SK-N-SH treated with all-trans-retinoic acid at 6 μM for 48 hours (cell line): ENCODE measurements around the gene CRTC3.

Source experiments
- ATAC-seq: fragments of 200-7000 bp; cut with Tn5 transposase; 3 replicates; pipeline ENCODE4 v1.9.1; 2020; ENCODE audit warnings: mild to moderate bottlenecking, moderate library complexity
- ARNTL ChIP-seq: fragments of 450-650 bp; formaldehyde crosslinking; IDR thresholded peaks from 2 replicates; pipeline ENCODE4 v1.5.0; 2020; ENCODE audit warnings: low read depth, mild to moderate bottlenecking, moderate library complexity, borderline replicate concordance
- BACH2 ChIP-seq: fragments of 250-450 bp; sonication (Bioruptor Pico); IDR thresholded peaks from 2 replicates; pipeline ENCODE4 v1.9.0; 2021; ENCODE audit warnings: mild to moderate bottlenecking, borderline replicate concordance
- CREB5 ChIP-seq: fragments of 250-450 bp; sonication (Bioruptor Pico); IDR thresholded peaks from 2 replicates; pipeline ENCODE4 v1.5.1; 2020; ENCODE audit warnings: low read depth, mild to moderate bottlenecking, moderate library complexity
- CSDC2 ChIP-seq: fragments of 250-450 bp; sonication (Bioruptor Pico); IDR thresholded peaks from 2 replicates; pipeline ENCODE4 v1.5.0; 2020; ENCODE audit warnings: mild to moderate bottlenecking, moderate library complexity
- ESRRG ChIP-seq: fragments of 250-450 bp; sonication (Bioruptor Pico); IDR thresholded peaks from 2 replicates; pipeline ENCODE4 v1.6.1; 2021; ENCODE audit warnings: mild to moderate bottlenecking
- GLIS3 ChIP-seq: fragments of 250-450 bp; sonication (Bioruptor Pico); IDR thresholded peaks from 2 replicates; pipeline ENCODE4 v1.5.0; 2020; ENCODE audit warnings: mild to moderate bottlenecking, moderate library complexity
- ISL1 ChIP-seq: fragments of 250-450 bp; sonication (Bioruptor Pico); IDR thresholded peaks from 2 replicates; pipeline ENCODE4 v2.1.2; 2022; ENCODE audit warnings: mild to moderate bottlenecking, moderate library complexity
- OSR1 ChIP-seq: fragments of 250-450 bp; sonication (Bioruptor Pico); IDR thresholded peaks from 2 replicates; pipeline ENCODE4 v1.8.0; 2022; ENCODE audit warnings: moderate library complexity, mild to moderate bottlenecking, inconsistent platforms
- PPARA ChIP-seq: fragments of 250-450 bp; sonication (Bioruptor Pico); IDR thresholded peaks from 2 replicates; pipeline ENCODE4 v1.5.0; 2020; ENCODE audit warnings: mild to moderate bottlenecking, borderline replicate concordance
- RARB ChIP-seq: fragments of 250-450 bp; sonication (Bioruptor Pico); IDR thresholded peaks from 2 replicates; pipeline ENCODE4 v1.8.0; 2021; ENCODE audit warnings: mild to moderate bottlenecking, moderate library complexity
- SNAI2 ChIP-seq: fragments of 250-450 bp; sonication (Bioruptor Pico); IDR thresholded peaks from 2 replicates; pipeline ENCODE4 v1.5.0; 2020; ENCODE audit warnings: mild to moderate bottlenecking, moderate library complexity
- TCF4 ChIP-seq: fragments of 250-450 bp; sonication (Bioruptor Pico); IDR thresholded peaks from 2 replicates; pipeline ENCODE4 v1.8.0; 2021; ENCODE audit warnings: mild to moderate bottlenecking, moderate library complexity, borderline replicate concordance
- TOX ChIP-seq: fragments of 250-450 bp; sonication (Bioruptor Pico); IDR thresholded peaks from 2 replicates; pipeline ENCODE4 v1.8.0; 2021; ENCODE audit warnings: mild to moderate bottlenecking, moderate library complexity, borderline replicate concordance
- ZFP3 ChIP-seq: fragments of 250-450 bp; sonication (Bioruptor Pico); IDR thresholded peaks from 2 replicates; pipeline ENCODE4 v1.5.0; 2020; ENCODE audit warnings: mild to moderate bottlenecking, moderate library complexity
- ZFP30 ChIP-seq: fragments of 450-650 bp; formaldehyde crosslinking; IDR thresholded peaks from 2 replicates; pipeline ENCODE4 v1.5.0; 2022; ENCODE audit warnings: mild to moderate bottlenecking, moderate library complexity
- ZNF565 ChIP-seq: fragments of 450-650 bp; formaldehyde crosslinking; conservative IDR thresholded peaks from 2 replicates; pipeline ENCODE4 v1.5.0; 2020; ENCODE audit warnings: low read depth, mild to moderate bottlenecking, moderate library complexity
- ZNF70 ChIP-seq: fragments of 450-650 bp; formaldehyde crosslinking; IDR thresholded peaks from 2 replicates; pipeline ENCODE4 v1.5.0; 2020; ENCODE audit warnings: mild to moderate bottlenecking, moderate library complexity
- ZNF8 ChIP-seq: fragments of 450-650 bp; formaldehyde crosslinking; IDR thresholded peaks from 2 replicates; pipeline ENCODE4 v1.5.0; 2020; ENCODE audit warnings: mild to moderate bottlenecking, moderate library complexity
- TF ChIP-seq, protein P1 (sequence below): fragments of 250-450 bp; sonication (Bioruptor Pico); IDR thresholded peaks from 2 replicates; pipeline ENCODE4 v1.5.1; 2021; ENCODE audit warnings: mild to moderate bottlenecking, moderate library complexity
- TF ChIP-seq, protein P2 (sequence below): fragments of 250-450 bp; sonication (Bioruptor Pico); IDR thresholded peaks from 2 replicates; pipeline ENCODE4 v1.8.0; 2020; ENCODE audit warnings: mild to moderate bottlenecking, moderate library complexity, borderline replicate concordance
- TF ChIP-seq, protein P3 (sequence below): fragments of 250-450 bp; sonication (Bioruptor Pico); IDR thresholded peaks from 2 replicates; pipeline ENCODE4 v1.8.0; 2021; ENCODE audit warnings: low read depth, mild to moderate bottlenecking, moderate library complexity, borderline replicate concordance
- TF ChIP-seq, protein P4 (sequence below): fragments of 250-450 bp; sonication (Bioruptor Pico); IDR thresholded peaks from 2 replicates; pipeline ENCODE4 v1.5.0; 2020; ENCODE audit warnings: mild to moderate bottlenecking, moderate library complexity

Gene CRTC3

GRCh38 chr15:90562669-90563068, 32.9 kb downstream of the CRTC3 start:
- no peak for ATAC-seq
- TF ChIP-seq GLIS3 (CRISPR knock-in tag) (no peak), ZNF70 (CRISPR knock-in tag) (no peak), ESRRG (CRISPR knock-in tag) (no peak), SNAI2 (CRISPR knock-in tag) (no peak), ARNTL (CRISPR knock-in tag) (no peak), ISL1 (CRISPR knock-in tag) (no peak), ZNF565 (CRISPR knock-in tag) (no peak), BACH2 (CRISPR knock-in tag) (no peak), TCF4 (CRISPR knock-in tag) (no peak), ZFP30 (CRISPR knock-in tag) (no peak), PPARA (CRISPR knock-in tag) (no peak), CREB5 (CRISPR knock-in tag) (no peak)
- TF ChIP-seq, protein P1, sequence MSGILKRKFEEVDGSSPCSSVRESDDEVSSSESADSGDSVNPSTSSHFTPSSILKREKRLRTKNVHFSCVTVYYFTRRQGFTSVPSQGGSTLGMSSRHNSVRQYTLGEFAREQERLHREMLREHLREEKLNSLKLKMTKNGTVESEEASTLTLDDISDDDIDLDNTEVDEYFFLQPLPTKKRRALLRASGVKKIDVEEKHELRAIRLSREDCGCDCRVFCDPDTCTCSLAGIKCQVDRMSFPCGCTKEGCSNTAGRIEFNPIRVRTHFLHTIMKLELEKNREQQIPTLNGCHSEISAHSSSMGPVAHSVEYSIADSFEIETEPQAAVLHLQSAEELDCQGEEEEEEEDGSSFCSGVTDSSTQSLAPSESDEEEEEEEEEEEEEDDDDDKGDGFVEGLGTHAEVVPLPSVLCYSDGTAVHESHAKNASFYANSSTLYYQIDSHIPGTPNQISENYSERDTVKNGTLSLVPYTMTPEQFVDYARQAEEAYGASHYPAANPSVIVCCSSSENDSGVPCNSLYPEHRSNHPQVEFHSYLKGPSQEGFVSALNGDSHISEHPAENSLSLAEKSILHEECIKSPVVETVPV, result no peak
- TF ChIP-seq, protein P2, sequence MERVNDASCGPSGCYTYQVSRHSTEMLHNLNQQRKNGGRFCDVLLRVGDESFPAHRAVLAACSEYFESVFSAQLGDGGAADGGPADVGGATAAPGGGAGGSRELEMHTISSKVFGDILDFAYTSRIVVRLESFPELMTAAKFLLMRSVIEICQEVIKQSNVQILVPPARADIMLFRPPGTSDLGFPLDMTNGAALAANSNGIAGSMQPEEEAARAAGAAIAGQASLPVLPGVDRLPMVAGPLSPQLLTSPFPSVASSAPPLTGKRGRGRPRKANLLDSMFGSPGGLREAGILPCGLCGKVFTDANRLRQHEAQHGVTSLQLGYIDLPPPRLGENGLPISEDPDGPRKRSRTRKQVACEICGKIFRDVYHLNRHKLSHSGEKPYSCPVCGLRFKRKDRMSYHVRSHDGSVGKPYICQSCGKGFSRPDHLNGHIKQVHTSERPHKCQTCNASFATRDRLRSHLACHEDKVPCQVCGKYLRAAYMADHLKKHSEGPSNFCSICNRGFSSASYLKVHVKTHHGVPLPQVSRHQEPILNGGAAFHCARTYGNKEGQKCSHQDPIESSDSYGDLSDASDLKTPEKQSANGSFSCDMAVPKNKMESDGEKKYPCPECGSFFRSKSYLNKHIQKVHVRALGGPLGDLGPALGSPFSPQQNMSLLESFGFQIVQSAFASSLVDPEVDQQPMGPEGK (CRISPR knock-in tag), result no peak
- TF ChIP-seq, protein P3, sequence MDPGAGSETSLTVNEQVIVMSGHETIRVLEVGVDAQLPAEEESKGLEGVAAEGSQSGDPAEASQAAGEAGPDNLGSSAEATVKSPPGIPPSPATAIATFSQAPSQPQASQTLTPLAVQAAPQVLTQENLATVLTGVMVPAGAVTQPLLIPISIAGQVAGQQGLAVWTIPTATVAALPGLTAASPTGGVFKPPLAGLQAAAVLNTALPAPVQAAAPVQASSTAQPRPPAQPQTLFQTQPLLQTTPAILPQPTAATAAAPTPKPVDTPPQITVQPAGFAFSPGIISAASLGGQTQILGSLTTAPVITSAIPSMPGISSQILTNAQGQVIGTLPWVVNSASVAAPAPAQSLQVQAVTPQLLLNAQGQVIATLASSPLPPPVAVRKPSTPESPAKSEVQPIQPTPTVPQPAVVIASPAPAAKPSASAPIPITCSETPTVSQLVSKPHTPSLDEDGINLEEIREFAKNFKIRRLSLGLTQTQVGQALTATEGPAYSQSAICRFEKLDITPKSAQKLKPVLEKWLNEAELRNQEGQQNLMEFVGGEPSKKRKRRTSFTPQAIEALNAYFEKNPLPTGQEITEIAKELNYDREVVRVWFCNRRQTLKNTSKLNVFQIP (CRISPR knock-in tag), result no peak
- TF ChIP-seq, protein P4, sequence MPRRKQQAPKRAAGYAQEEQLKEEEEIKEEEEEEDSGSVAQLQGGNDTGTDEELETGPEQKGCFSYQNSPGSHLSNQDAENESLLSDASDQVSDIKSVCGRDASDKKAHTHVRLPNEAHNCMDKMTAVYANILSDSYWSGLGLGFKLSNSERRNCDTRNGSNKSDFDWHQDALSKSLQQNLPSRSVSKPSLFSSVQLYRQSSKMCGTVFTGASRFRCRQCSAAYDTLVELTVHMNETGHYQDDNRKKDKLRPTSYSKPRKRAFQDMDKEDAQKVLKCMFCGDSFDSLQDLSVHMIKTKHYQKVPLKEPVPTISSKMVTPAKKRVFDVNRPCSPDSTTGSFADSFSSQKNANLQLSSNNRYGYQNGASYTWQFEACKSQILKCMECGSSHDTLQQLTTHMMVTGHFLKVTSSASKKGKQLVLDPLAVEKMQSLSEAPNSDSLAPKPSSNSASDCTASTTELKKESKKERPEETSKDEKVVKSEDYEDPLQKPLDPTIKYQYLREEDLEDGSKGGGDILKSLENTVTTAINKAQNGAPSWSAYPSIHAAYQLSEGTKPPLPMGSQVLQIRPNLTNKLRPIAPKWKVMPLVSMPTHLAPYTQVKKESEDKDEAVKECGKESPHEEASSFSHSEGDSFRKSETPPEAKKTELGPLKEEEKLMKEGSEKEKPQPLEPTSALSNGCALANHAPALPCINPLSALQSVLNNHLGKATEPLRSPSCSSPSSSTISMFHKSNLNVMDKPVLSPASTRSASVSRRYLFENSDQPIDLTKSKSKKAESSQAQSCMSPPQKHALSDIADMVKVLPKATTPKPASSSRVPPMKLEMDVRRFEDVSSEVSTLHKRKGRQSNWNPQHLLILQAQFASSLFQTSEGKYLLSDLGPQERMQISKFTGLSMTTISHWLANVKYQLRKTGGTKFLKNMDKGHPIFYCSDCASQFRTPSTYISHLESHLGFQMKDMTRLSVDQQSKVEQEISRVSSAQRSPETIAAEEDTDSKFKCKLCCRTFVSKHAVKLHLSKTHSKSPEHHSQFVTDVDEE (CRISPR knock-in tag), result no peak
- TF ChIP-seq, all 23 proteins: peak for 0

- ATAC-seq, result no peak
- TF ChIP-seq CSDC2 (CRISPR knock-in tag) (no peak), ZNF8 (CRISPR knock-in tag) (no peak), SNAI2 (CRISPR knock-in tag) (no peak), ZFP3 (CRISPR knock-in tag) (no peak), TCF4 (CRISPR knock-in tag) (no peak), ZNF70 (CRISPR knock-in tag) (no peak), TOX (no peak), OSR1 (CRISPR knock-in tag) (no peak), GLIS3 (CRISPR knock-in tag) (no peak), BACH2 (CRISPR knock-in tag) (no peak), PPARA (CRISPR knock-in tag) (no peak), ARNTL (CRISPR knock-in tag) (no peak), RARB (CRISPR knock-in tag) (no peak), ZNF565 (CRISPR knock-in tag) (no peak)
- TF ChIP-seq, protein P3 (CRISPR knock-in tag), result no peak
- TF ChIP-seq, protein P2 (CRISPR knock-in tag), result no peak
- TF ChIP-seq, protein P4 (CRISPR knock-in tag), result no peak
These were observed 33.7 kb downstream of the CRTC3 start for GRCh38 chr15:90563463-90563862.
